ENCODE results near the gene ERBB4.

GRCh38 chr2:211837206-211837605 is 701.4 kb downstream of the ERBB4 start:
- TF ChIP-seq, protein P1, sequence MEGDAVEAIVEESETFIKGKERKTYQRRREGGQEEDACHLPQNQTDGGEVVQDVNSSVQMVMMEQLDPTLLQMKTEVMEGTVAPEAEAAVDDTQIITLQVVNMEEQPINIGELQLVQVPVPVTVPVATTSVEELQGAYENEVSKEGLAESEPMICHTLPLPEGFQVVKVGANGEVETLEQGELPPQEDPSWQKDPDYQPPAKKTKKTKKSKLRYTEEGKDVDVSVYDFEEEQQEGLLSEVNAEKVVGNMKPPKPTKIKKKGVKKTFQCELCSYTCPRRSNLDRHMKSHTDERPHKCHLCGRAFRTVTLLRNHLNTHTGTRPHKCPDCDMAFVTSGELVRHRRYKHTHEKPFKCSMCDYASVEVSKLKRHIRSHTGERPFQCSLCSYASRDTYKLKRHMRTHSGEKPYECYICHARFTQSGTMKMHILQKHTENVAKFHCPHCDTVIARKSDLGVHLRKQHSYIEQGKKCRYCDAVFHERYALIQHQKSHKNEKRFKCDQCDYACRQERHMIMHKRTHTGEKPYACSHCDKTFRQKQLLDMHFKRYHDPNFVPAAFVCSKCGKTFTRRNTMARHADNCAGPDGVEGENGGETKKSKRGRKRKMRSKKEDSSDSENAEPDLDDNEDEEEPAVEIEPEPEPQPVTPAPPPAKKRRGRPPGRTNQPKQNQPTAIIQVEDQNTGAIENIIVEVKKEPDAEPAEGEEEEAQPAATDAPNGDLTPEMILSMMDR (IDR thresholded peaks at IDR 0.05) = no peak
- no peak for TF ChIP-seq POLR2A (IDR thresholded peaks at IDR 0.05)

All from lower leg skin (tissue), 3 donors.